BLaER1 treated with 17β-estradiol and CSF1 and Interleukin-3, amounts not matched to agents 10 nM and 100 nM (cell line): ENCODE data around the gene TM4SF4.

Source experiments
- H3K27ac ChIP-seq, 11 experiments: shearing (Covaris generic); formaldehyde crosslinking; 2 replicates each; pipeline ENCODE4 v1.8.1; 2022
- H3K27me3 ChIP-seq, 11 experiments: shearing (Covaris generic); formaldehyde crosslinking; 2 replicates each; pipeline ENCODE4 v1.8.1; 2022
- H3K36me3 ChIP-seq, 11 experiments: shearing (Covaris generic); formaldehyde crosslinking; 2 replicates each; pipeline ENCODE4 v1.8.1; 2022
- H3K4me1 ChIP-seq, 10 experiments: shearing (Covaris generic); formaldehyde crosslinking; 2 replicates each; pipeline ENCODE4 v1.8.1; 2022
- H3K4me2 ChIP-seq, 11 experiments: shearing (Covaris generic); formaldehyde crosslinking; 2 replicates each; pipeline ENCODE4 v1.8.1; 2022
- H3K4me3 ChIP-seq, 10 experiments: shearing (Covaris generic); formaldehyde crosslinking; 2 replicates each; pipeline ENCODE4 v1.8.1; 2022
- H3K9ac ChIP-seq, 11 experiments: shearing (Covaris generic); formaldehyde crosslinking; 2 replicates each; pipeline ENCODE4 v1.8.1; 2022
- H3K9me3 ChIP-seq, 11 experiments: shearing (Covaris generic); formaldehyde crosslinking; replicated peaks in 1 of 11; 2 replicates each; pipeline ENCODE4 v1.8.1; 2022
- H4K20me1 ChIP-seq, 11 experiments: shearing (Covaris generic); formaldehyde crosslinking; 2 replicates each; pipeline ENCODE4 v1.8.1; 2022
- Cebpa-rat ChIP-seq, 11 experiments: shearing (Covaris generic); IDR thresholded peaks; 2 replicates each; pipeline ENCODE4 v1.8.1; 2022

The TM4SF4 gene

GRCh38 chr3:149450281-149450680 is 24.2 kb upstream of the TM4SF4 start:
- H3K27ac ChIP-seq = no peak overlapping the region
- no peaks in the 10 kb centered on the region for H3K27me3 ChIP-seq
- no peak overlapping the region for H3K9ac ChIP-seq
- no peak overlapping the region for H3K4me3 ChIP-seq
- no peaks in the 10 kb centered on the region for H4K20me1 ChIP-seq
- peaks cover 26 to 37% (median 32%) of the 10 kb centered on the region in 11 experiments for H3K9me3 ChIP-seq
- H3K36me3 ChIP-seq = peaks cover 0 to 7% (median 0%) of the 10 kb centered on the region in 11 experiments; a peak in 2 of 22 replicates
- no peak for TF ChIP-seq Cebpa-rat (IDR thresholded peaks at IDR 0.05)
- peaks cover 0 to 20% (median 11%) of the 10 kb centered on the region in 10 experiments; a peak in 12 of 20 replicates for H3K4me1 ChIP-seq
- no peak overlapping the region for H3K4me2 ChIP-seq

DNA sequence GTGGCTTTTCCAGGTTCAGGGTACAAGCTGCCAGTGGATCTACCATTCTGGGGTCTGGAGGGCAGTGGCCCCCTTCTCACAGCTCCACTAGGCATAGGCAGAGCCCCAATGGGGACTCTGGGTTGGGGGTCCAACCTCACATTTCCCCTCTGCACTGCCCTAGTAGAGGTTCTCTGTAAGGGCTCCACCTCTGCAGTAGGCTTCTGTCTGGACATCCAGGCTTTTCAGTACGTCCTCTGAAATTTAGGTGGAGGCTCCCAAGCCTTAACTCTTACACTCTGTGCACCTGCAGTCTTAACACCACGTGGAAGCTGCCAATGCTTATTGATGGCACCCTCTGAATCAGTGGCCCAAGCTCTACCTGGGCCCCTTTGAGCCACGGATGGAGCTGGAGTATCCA is 22.5 kb upstream of the TM4SF4 start:
- H3K4me1 ChIP-seq = peaks cover 0 to 20% (median 11%) of the 10 kb centered on the region in 10 experiments; a peak in 12 of 20 replicates
- no peak overlapping the region for H3K9ac ChIP-seq
- H3K9me3 ChIP-seq = peaks cover 26 to 35% (median 32%) of the 10 kb centered on the region in 11 experiments
- H3K4me2 ChIP-seq = no peak overlapping the region
- H3K27ac ChIP-seq = no peak overlapping the region
- H3K27me3 ChIP-seq = no peaks in the 10 kb centered on the region
- H4K20me1 ChIP-seq = no peaks in the 10 kb centered on the region
- peaks cover 0 to 7% (median 0%) of the 10 kb centered on the region in 11 experiments; a peak in 2 of 22 replicates for H3K36me3 ChIP-seq
- H3K4me3 ChIP-seq = peak overlapping the region in 3 of 10 experiments; percentile 10 to 19 (median 11); a peak in 1 of 20 replicates
- TF ChIP-seq Cebpa-rat (IDR thresholded peaks at IDR 0.05) = no peak

- peak in 1 of 11 experiments; percentile 24; a peak in 1 of 22 replicates for TF ChIP-seq Cebpa-rat (IDR thresholded peaks at IDR 0.05)
Measured at GRCh38 chr3:149453140-149453805, 21.2 kb upstream of the TM4SF4 start.

DNA sequence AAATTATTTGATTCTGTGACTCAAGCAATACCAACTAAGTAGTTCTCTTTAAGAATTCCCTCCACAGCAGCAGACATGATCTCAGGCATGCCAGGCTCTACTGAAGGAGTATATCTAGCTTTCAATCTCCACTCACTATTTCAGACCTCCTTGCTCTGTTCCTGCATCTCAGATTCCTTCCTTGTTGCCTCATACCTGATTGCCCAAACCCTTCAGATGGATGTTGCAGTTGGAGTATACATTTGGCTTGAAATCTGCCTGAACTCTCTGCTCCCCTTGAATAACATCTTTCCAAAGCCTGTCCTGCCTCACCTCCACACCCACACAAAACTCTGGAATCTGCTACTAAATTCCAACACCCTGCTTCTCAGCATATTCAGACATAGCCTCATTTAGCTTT is 19.8 kb upstream of the TM4SF4 start:
- no peak overlapping the region for H3K27ac ChIP-seq
- no peak overlapping the region for H3K4me2 ChIP-seq
- H3K36me3 ChIP-seq = peaks cover 0 to 7% (median 0%) of the 10 kb centered on the region in 11 experiments; a peak in 2 of 22 replicates
- no peaks in the 10 kb centered on the region for H4K20me1 ChIP-seq
- H3K4me3 ChIP-seq = no peak overlapping the region
- H3K9ac ChIP-seq = no peak overlapping the region
- H3K27me3 ChIP-seq = no peaks in the 10 kb centered on the region
- no peaks in the 10 kb centered on the region for H3K4me1 ChIP-seq
- peaks cover 26 to 35% (median 32%) of the 10 kb centered on the region in 11 experiments for H3K9me3 ChIP-seq
- TF ChIP-seq Cebpa-rat (IDR thresholded peaks at IDR 0.05) = no peak

More at GRCh38 chr3:149453140-149453805, 21.2 kb upstream of the TM4SF4 start:
- peaks cover 0 to 7% (median 0%) of the 10 kb centered on the region in 11 experiments; a peak in 2 of 22 replicates for H3K36me3 ChIP-seq
- H3K27me3 ChIP-seq = no peaks in the 10 kb centered on the region
- H3K27ac ChIP-seq = no peak overlapping the region
- peaks cover 26 to 35% (median 32%) of the 10 kb centered on the region in 11 experiments for H3K9me3 ChIP-seq
- peaks cover 0 to 14% (median 6%) of the 10 kb centered on the region in 10 experiments; a peak in 12 of 20 replicates for H3K4me1 ChIP-seq
- no peak overlapping the region for H3K4me3 ChIP-seq
- H3K4me2 ChIP-seq = no peak overlapping the region
- no peak overlapping the region for H3K9ac ChIP-seq
- no peaks in the 10 kb centered on the region for H4K20me1 ChIP-seq

- Histone ChIP-seq H3K9ac (no peak overlapping the region), H3K27me3 (no peaks in the 10 kb centered on the region), H3K9me3 (peaks cover 25 to 33% (median 29%) of the 10 kb centered on the region in 11 experiments), H4K20me1 (no peaks in the 10 kb centered on the region), H3K4me2 (no peak overlapping the region), H3K4me3 (no peak overlapping the region), H3K27ac (no peak overlapping the region), H3K4me1 (no peaks in the 10 kb centered on the region), H3K36me3 (peaks cover 0 to 7% (median 0%) of the 10 kb centered on the region in 11 experiments; a peak in 2 of 22 replicates)
- no peak for TF ChIP-seq Cebpa-rat (IDR thresholded peaks at IDR 0.05)
Measured at GRCh38 chr3:149455366-149455765, 19.1 kb upstream of the TM4SF4 start.

DNA sequence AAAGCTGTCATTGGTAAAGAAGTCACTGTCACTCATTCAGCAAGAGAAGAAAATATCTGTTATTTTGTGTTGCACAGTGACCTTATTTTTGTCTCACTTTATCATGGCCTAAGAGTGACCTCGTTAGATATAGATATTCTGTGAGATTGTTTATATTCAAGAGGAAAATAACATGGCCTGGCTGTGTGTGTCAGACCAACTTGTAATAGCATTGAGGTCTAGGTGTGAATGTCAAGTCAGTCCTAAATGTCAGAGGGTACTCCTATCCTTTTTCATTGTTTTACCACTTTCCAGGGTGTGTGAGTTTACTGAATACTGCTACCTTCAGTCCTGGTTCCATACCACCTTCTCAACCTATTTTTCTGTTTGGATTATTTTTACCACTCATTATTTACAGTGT is 18.5 kb upstream of the TM4SF4 start:
- Histone ChIP-seq H3K4me2 (no peak overlapping the region), H3K9me3 (peaks cover 19 to 27% (median 24%) of the 10 kb centered on the region in 11 experiments), H4K20me1 (no peaks in the 10 kb centered on the region), H3K27ac (no peak overlapping the region), H3K36me3 (peaks cover 0 to 7% (median 0%) of the 10 kb centered on the region in 11 experiments; a peak in 2 of 22 replicates), H3K27me3 (no peaks in the 10 kb centered on the region), H3K4me1 (no peaks in the 10 kb centered on the region), H3K9ac (no peak overlapping the region), H3K4me3 (no peak overlapping the region)
- no peak for TF ChIP-seq Cebpa-rat (IDR thresholded peaks at IDR 0.05)

DNA sequence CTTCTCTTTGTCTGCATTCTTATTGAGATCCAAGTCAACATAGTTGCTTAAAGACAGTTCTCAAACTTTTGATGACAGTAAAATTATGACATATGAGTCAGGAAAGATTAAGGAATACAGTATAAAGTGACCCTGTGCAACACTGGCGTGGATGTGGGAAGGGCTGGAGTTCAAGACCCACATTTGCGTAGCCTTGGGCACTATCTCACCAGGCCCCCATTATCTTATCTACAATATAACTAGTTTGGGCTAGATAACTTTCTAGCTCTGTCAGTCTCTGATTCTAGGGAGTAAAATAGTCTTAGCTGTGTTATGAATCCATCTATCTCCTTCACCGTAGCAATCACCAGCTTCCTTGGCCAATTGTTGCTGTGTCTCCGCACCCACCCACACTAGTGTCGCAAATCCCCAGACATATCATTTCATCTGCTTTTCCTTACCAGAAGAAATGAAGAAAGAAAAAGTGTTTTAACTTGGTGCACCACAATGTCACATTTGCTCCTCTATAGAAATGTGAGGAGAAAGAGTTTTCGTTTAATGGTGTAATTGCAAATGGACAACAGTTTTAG is 14.9 kb upstream of the TM4SF4 start:
- H3K27ac ChIP-seq = no peak overlapping the region
- no peaks in the 10 kb centered on the region for H3K9me3 ChIP-seq
- no peak for TF ChIP-seq Cebpa-rat (IDR thresholded peaks at IDR 0.05)

GRCh38 chr3:149460117-149460516 is 14.4 kb upstream of the TM4SF4 start:
- no peak overlapping the region for H3K4me2 ChIP-seq
- H3K4me1 ChIP-seq = no peaks in the 10 kb centered on the region
- TF ChIP-seq Cebpa-rat (IDR thresholded peaks at IDR 0.05) = no peak
- H3K36me3 ChIP-seq = no peaks in the 10 kb centered on the region
- H3K27me3 ChIP-seq = no peaks in the 10 kb centered on the region
- no peak overlapping the region for H3K9ac ChIP-seq
- no peaks in the 10 kb centered on the region for H4K20me1 ChIP-seq
- no peak overlapping the region for H3K27ac ChIP-seq
- no peaks in the 10 kb centered on the region for H3K9me3 ChIP-seq
- no peak overlapping the region for H3K4me3 ChIP-seq

More for the DNA sequence above, 14.9 kb upstream of the TM4SF4 start:
- H3K4me3 ChIP-seq = no peak overlapping the region
- H3K9ac ChIP-seq = no peak overlapping the region
- no peaks in the 10 kb centered on the region for H3K4me1 ChIP-seq
- no peaks in the 10 kb centered on the region for H4K20me1 ChIP-seq
- H3K27me3 ChIP-seq = no peaks in the 10 kb centered on the region
- no peak overlapping the region for H3K4me2 ChIP-seq
- no peaks in the 10 kb centered on the region for H3K36me3 ChIP-seq

GRCh38 chr3:149462051-149462450 is 12.4 kb upstream of the TM4SF4 start:
- Histone ChIP-seq H3K36me3 (no peaks in the 10 kb centered on the region), H3K4me3 (no peak overlapping the region), H3K27ac (no peak overlapping the region), H4K20me1 (no peaks in the 10 kb centered on the region), H3K4me1 (no peaks in the 10 kb centered on the region), H3K9ac (no peak overlapping the region), H3K9me3 (no peaks in the 10 kb centered on the region), H3K4me2 (no peak overlapping the region), H3K27me3 (no peaks in the 10 kb centered on the region)
- no peak for TF ChIP-seq Cebpa-rat (IDR thresholded peaks at IDR 0.05)
